Superior temporal gyrus (tissue), 1 donor: ENCODE data around the gene GPER1.
"Not testable (repeated sequence)": the region's sequence is repeated elsewhere in the genome, so short reads cannot be mapped to it uniquely, and the experiment has no call there.

Source experiments
- DNase-seq: peaks from one replicate; pipeline ENCODE4 v3.0.0-alpha.2; 2016; ENCODE audit errors: extremely low spot score

GPER1 gene

DNA sequence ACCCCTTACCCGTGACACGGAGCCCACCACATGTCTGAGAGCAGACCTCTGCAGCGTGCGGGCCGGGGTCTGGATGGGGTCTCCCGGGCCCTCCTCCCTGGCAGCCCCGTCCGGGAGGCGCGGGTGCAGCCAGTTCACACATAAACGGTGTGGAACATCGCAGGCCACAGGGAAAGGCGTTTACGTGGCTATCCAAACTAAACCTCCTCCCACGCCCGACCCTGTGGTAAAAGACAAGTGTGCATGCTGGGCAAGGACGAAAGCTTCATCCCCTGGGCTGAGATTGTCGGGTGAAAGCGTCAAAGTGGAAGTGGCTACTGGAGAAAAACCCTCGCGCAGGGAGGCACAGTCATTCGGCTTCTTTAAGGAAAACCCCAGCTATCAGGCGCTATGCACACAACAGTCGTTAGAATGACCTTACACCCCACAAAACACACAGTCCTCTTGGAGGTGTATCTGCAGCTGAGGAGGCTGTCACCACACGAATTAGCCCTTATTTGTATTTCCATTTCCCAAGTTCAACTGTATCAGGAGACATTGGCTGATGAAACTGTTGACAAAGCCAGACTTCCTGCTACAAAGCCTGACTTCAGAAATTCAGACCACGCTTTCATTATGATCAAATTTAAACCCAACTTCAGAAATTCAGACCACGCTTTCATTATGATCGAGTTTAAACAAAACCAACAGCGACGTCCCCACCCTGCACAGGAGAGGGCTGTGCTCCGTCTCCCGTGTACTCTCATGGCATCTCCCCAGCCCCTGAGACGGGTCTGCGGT, 15.3 kb downstream of the GPER1 start:
- no peak for DNase-seq

GRCh38 chr7:1103789-1104515, 16.0 kb downstream of the GPER1 start:
- no peak for DNase-seq

GRCh38 chr7:1104516-1105179, 16.7 kb downstream of the GPER1 start:
- DNase-seq = no peak

DNA sequence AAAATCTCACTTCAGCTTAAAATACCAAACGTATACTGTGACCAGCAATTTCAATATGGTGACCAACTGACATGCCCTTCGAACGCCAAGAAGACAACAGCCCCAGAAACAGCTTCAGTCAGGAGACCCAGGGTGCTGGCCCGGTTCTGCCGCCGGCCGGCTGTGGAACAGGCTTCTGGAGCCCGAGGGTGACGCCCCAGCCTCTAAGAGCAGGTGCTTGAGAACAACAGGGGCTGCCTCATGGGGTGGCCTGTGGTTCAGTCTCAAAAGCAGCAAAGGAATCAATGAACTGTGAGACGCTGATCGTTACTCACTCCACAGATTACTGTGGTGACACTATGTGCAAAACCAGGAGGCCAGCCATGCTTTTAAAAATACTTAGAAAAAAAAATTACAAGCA, 17.3 kb downstream of the GPER1 start:
- no peak for DNase-seq

GRCh38 chr7:1106063-1106792, 18.3 kb downstream of the GPER1 start:
- no peak for DNase-seq

DNA sequence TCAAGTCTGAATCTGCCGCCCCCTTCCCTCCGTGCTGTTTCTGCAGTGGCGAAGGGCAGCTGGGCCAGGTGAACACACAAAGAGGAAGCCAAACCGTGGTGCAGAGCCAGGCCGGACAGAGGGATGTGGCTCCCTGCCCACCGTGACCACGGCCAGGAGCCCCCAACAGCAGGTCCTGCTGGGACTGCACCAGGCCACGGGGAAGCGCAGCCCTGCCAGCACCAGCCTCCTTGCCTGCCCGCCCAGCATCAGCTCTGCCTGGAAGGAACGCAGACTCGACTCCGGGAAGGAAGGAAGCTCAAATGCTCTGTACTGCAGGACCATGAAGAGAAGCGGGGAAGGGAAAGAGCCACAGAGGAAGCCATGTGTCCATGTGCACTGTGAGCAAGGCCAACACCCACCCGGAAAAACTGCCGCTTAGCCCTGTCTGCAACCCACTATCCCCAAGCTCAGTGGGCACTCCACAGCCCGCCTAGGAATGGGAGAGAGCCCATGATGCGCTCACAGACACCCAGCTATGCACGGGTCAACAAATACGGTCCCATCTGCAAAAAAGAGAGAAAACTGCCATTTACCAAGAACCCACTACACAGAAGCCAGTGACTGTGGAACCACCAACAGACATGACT, 19.0 kb downstream of the GPER1 start:
- no peak for DNase-seq

GRCh38 chr7:1108264-1108920, 20.5 kb downstream of the GPER1 start:
- no peak for DNase-seq

DNA sequence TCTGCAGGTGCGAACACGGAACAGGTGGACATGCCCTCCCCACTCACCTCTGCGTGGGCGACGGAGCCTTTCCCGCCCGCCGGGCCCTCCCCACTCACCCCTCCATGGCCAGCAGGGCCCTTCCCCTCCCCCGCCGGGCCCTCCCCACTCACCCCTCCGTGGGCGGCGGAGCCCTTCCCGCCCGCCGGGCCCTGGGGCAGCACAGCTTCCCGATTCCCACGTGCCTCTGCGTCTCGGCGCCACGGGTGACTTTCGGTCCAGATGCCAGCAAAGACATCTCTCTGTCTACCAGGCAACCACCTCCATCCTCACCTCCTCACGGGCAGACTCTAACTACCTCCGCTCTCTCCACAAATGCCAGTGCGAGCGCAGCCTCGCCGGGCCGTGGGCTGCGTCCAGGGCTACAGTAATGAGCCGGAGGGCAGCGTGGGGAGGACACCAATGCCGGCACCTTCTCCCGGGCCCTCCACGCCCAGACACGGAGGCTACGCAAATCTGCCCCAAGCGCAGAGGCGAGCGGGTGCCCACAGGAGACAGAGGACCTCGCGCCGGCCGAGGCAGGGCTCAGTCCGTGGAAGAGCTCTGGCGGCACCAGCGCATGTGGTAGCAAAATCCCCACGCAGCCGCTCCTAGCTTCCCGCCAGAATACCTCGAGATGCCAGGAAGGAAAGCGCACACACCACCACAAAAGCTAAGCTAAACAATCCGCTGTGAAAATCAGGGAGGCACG, 21.8 kb downstream of the GPER1 start:
- no peak for DNase-seq

GRCh38 chr7:1110358-1110757, 22.4 kb downstream of the GPER1 start:
- no peak for DNase-seq

DNA sequence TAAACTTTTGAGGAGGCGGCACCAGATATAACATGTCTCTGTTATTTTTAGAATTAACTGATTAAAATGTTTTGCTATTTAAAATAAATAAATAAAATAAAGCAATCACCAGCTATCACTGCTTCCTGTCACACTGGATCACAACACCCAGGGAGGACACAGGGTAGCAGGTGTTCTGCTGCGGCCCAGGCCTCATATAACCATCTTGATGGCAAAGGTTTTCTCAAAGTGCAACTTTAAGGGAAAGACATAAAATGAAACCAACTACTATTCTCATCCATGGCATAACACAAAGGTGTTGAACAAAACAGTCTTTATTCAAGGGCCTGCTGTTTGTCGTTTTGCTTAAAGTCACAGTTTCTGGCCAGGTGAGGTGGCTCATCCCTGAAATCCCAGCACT, 23.2 kb downstream of the GPER1 start:
- no peak for DNase-seq

DNA sequence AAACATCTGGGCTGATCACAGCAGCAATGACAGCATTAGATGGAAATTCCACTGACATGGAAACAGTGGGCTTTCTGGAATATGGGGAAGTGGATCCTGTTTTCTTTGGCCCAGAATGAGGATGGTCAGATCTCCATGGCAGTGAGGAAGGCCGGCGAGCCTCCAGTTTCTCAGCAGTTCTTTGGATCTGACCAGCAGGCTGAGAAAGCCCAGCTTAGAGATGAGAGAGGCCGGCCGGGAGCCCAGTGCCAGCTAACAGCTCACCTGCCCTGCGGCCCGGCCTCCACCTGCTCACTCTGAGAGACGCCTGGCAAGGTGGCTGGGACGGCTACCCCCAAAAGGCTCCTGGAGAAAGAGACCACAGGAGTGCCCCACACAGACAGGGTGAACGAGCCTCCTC, 24.2 kb downstream of the GPER1 start:
- DNase-seq = no peak

DNA sequence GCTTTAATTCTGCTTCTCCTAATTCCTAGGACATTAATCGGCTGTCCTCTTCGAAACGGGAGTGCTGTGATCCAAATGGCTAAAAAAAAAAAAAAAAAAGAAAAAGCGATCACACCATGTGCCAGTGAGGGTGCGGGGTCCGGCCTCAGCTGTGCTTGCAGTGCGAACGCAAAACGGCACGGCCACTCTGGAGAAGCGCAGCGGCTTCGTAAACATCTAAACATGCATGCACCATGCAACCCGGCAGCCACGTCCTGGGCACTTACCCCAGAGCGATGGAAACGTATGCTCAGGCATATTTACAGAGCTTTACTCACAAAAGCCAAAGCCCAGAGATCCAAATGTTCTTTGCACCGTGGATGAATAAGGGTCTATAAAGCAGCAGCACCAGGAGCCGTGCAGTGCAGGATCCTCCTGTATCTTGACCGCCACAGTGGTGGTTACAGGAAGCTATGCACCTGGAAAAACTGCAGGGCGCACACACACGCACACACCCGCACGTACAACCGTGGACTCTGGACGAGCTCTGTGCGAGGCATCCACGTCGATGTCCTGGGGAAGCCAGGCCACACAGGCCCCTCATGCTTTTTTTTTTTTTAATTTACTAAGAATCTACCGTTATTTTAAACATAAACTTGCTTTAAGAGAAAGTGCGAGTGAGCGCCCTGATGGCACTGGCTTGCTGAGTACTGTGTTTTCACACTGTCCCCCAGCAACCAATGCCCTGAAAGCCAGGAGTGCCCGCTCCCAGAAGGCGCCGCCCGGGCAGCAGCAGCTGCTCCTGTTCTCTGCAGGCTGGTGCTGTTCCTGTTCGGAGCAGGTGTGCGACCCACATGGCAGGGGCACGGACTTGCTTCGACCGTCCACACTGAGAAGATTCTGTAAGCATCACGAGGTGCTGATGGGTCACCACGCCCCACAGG, 25.0 kb downstream of the GPER1 start:
- DNase-seq = no peak

DNA sequence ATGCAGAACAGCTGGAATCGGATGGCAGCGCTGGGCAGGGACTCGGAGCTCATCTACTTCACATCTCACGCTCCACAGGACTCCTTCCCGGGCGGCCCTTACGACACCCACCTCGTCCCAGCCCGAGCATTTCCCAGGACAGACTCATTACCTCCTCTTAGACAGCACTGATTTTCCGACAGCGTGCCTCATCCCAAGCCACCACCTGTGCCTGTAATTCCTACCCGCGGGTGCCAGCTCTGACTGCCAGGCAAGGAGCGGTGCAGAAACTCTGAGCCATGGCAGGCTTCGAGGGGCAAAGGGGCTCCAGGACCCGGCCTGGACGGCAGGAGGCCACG, 25.6 kb downstream of the GPER1 start:
- DNase-seq = no peak

DNA sequence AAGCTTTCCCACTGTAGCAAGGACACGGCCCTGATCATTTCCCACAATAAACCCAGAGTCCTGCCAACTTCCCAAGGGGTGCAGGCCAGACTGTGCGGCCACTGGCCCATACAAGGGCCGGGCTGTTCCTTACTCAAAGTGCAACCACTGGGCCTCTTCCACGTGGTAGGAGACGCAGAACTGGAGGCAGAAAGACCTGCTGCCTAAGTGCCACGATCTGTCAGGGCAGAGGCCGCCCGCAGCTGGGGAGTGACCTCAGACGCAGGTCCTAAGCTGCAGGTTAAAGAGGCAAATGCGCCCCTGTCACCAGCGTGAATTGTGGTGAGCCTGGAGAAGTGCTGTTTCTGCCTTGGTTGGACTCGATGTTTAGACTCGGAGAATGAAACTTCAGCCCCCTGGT, 26.2 kb downstream of the GPER1 start:
- no peak for DNase-seq

- DNase-seq = no peak
Observed at GRCh38 chr7:1114505-1114904, 26.6 kb downstream of the GPER1 start.

GRCh38 chr7:1115171-1116045, 27.5 kb downstream of the GPER1 start:
- DNase-seq = not testable (repeated sequence)

- not testable (repeated sequence) for DNase-seq
Observed at GRCh38 chr7:1116383-1117008, 28.6 kb downstream of the GPER1 start.

DNA sequence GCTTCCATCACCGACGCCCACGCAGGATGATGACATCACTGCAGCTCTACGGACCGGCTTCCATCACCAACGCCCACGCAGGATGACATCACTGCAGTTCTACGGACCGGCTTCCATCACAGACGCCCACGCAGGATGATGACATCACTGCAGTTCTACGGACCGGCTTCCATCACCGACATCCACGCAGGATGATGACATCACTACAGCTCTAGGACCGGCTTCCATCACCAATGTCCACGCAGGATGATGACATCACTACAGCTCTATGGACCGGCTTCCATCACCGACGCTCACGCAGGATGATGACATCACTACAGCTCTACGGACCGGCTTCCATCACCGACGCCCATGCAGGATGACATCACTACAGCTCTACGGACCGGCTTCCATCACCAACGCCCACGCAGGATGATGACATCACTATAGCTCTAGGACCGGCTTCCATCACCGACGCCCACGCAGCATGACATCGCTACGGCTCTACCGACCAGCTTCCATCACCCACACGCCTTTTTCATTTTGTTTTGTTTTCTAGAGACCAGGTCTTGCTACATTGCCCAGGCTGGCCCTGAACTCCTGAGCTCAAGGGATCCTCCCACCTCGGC, 29.5 kb downstream of the GPER1 start:
- no peak for DNase-seq
